Measurements from ENCODE around the gene ROBO1. TPM values are rescaled to one million over a fixed set of nuclear protein-coding genes. Genes with fewer than 3 reads are reported as not detected.

Gene ROBO1
- total and polyA plus RNA-seq, 2 of the 8 experiments (the other 6 are each of a cell fraction or from before 2014, with no cell fraction given), result 51.4 to 91.0 TPM

- CTCF ChIA-PET (ENCODE audit: partially characterized antibody), result interaction anchor here (2.3 kb wide), 1 partner anchor 365 kb away, joined by 8 read pairs; no protein-coding TSS in a partner anchor
- FAIRE-seq, result no peak
- no peak overlapping the region for H2BK20ac ChIP-seq (ENCODE audit: low read length)
These were observed 1101.4 kb downstream of the ROBO1 start for GRCh38 chr3:78666470-78666800.

More at GRCh38 chr3:78666470-78666800, 1101.4 kb downstream of the ROBO1 start:
- H3K9ac ChIP-seq (replicated peaks in 1 of 4; ENCODE audit: extremely low read depth in 1 of 4, low read depth in 3 of 4, low read length in 3 of 4), result no peak overlapping the region
- no peak overlapping the region for H3K18ac ChIP-seq (ENCODE audit: extremely low read depth, low read length)
- no peak overlapping the region for H3K27ac ChIP-seq (ENCODE audit: low read depth, low read length)
- H3K36me3 ChIP-seq (ENCODE audit: control insufficient read depth in 2 of 4, insufficient read depth in 4 of 4, low read length in 3 of 4), result peaks cover 0 to 7% (median 4%) of the 10 kb centered on the region in 4 experiments; a peak in 4 of 8 replicates
- DNase-seq (ENCODE audit: low read depth in 1 of 2, low spot score in 2 of 2), result no peak
- H4K20me1 ChIP-seq (replicated peaks in 1 of 2; ENCODE audit: control insufficient read depth in 1 of 2, insufficient read depth in 2 of 2, low read length in 2 of 2), result no peaks in the 10 kb centered on the region
- H3K79me1 ChIP-seq (ENCODE audit: low read depth, low read length), result no peaks in the 10 kb centered on the region
- no peaks in the 10 kb centered on the region for H3K27me3 ChIP-seq (replicated peaks in 1 of 4; ENCODE audit: control insufficient read depth in 3 of 4, extremely low read depth in 1 of 4, insufficient read depth in 3 of 4, low read length in 3 of 4)
- H2BK12ac ChIP-seq (ENCODE audit: low read depth, low read length), result no peak overlapping the region
- no peaks in the 10 kb centered on the region for H3K79me2 ChIP-seq (ENCODE audit: control insufficient read depth in 1 of 2, insufficient read depth in 2 of 2, low read length in 2 of 2)
- POLR2A ChIA-PET (ENCODE audit: partially characterized antibody), result no interaction called here
- H4K8ac ChIP-seq (ENCODE audit: extremely low read depth, insufficient read depth, low read length), result no peak overlapping the region
- no peak overlapping the region for H2AK5ac ChIP-seq (ENCODE audit: low read depth, low read length)
- H2BK5ac ChIP-seq (ENCODE audit: low read depth, low read length), result no peak overlapping the region
- no peak for TF ChIP-seq CBX5 (IDR thresholded peaks at IDR 0.05; ENCODE audit: low read depth, low read length)
- TF ChIP-seq SP1 (IDR thresholded peaks at IDR 0.05; ENCODE audit: low read depth, low read length), result no peak
- TF ChIP-seq USF2 (IDR thresholded peaks at IDR 0.05; ENCODE audit: low read length), result no peak
- no peak for TF ChIP-seq HDAC2 (IDR thresholded peaks at IDR 0.05; ENCODE audit: borderline replicate concordance in 1 of 2, low read depth in 2 of 2, low read length in 2 of 2)
- TF ChIP-seq RXRA (IDR thresholded peaks at IDR 0.05; ENCODE audit: insufficient read depth, low read depth, low read length), result no peak
- TF ChIP-seq ASH2L (IDR thresholded peaks at IDR 0.05; ENCODE audit: low read length), result no peak
- H2BK15ac ChIP-seq (ENCODE audit: low read length), result no peak overlapping the region
- no peak overlapping the region for H2BK120ac ChIP-seq (replicated peaks; ENCODE audit: low read depth, low read length)
- WGBS, 2 experiments (ENCODE audit: extremely low coverage in 1 of 2, insufficient coverage in 1 of 2, insufficient read length in 1 of 2, insufficient replicate concordance in 2 of 2, low coverage in 1 of 2, low lambda C conversion rate in 2 of 2, missing lambda C conversion rate in 1 of 2), result 96% methylated on average over 1 of the region's 1 CpG; no CpG with 5 or more reads in 1 of the 2 experiments
- H3K14ac ChIP-seq (ENCODE audit: insufficient read length), result no peak overlapping the region
- H3K23me2 ChIP-seq (ENCODE audit: low read depth, low read length), result no peaks in the 10 kb centered on the region
- H4K5ac ChIP-seq (ENCODE audit: insufficient read length, low read depth, low read length), result no peak overlapping the region
- H3K4me3 ChIP-seq (ENCODE audit: extremely low read depth in 1 of 4, insufficient read depth in 2 of 4, low read depth in 3 of 4, low read length in 4 of 4), result no peak overlapping the region
- no peak overlapping the region for H3K4ac ChIP-seq (replicated peaks; ENCODE audit: insufficient read length, low read depth, low read length)
- no peak overlapping the region for H3K23ac ChIP-seq (ENCODE audit: insufficient read length)
- no peaks in the 10 kb centered on the region for H3K4me1 ChIP-seq (replicated peaks in 1 of 4; ENCODE audit: control insufficient read depth in 3 of 4, insufficient read depth in 4 of 4, low read length in 3 of 4)
- H4K91ac ChIP-seq (replicated peaks; ENCODE audit: insufficient read length, low read length), result no peak overlapping the region
- no peak overlapping the region for H2AFZ ChIP-seq (ENCODE audit: low read length)
- H3K56ac ChIP-seq (replicated peaks; ENCODE audit: insufficient read length, low read depth, low read length), result no peak overlapping the region
- no peak overlapping the region for H3K4me2 ChIP-seq (ENCODE audit: insufficient read depth in 1 of 2, low read depth in 2 of 2, low read length in 2 of 2)
- no peaks in the 10 kb centered on the region for H3K9me3 ChIP-seq (ENCODE audit: insufficient read depth in 2 of 2, low read depth in 1 of 2, low read length in 1 of 2)
